Endothelial cell of umbilical vein (primary cell): ENCODE data around the gene UBR4.

Experiments
- CTCF ChIP-seq, 2 donors: IDR thresholded peaks; 1 replicate in 1 of 2; 2 replicates in 1 of 2; pipeline ENCODE4 v1.5.1; 2011; ENCODE audit warnings: low read length in 2 of 2, mild to moderate bottlenecking in 2 of 2, moderate library complexity in 2 of 2, control low read depth in 1 of 2, inconsistent platforms in 1 of 2, low read depth in 1 of 2; ENCODE audit not compliant: insufficient read depth in 1 of 2; ENCODE audit errors: extremely low read depth in 1 of 2
- JUN ChIP-seq: IDR thresholded peaks from 2 replicates; pipeline ENCODE4 v1.6.1; 2011; ENCODE audit warnings: borderline replicate concordance, low read depth; ENCODE audit not compliant: insufficient read length, insufficient read depth
- MAX ChIP-seq: IDR thresholded peaks from 2 replicates; pipeline ENCODE4 v1.6.1; 2011; ENCODE audit not compliant: insufficient read depth, insufficient read length
- POLR2A ChIP-seq: IDR thresholded peaks from 2 replicates; pipeline ENCODE4 v1.6.1; 2012; ENCODE audit warnings: low read depth, mild to moderate bottlenecking, control low read depth, low read length
- POLR2AphosphoS5 ChIP-seq: IDR thresholded peaks from 2 replicates; pipeline ENCODE4 v1.6.1; 2012; ENCODE audit warnings: low read depth, mild to moderate bottlenecking, control low read depth, low read length, moderate library complexity; ENCODE audit not compliant: insufficient read depth

GRCh38 chr1:19205845-19206244 is 4.2 kb downstream of the UBR4 start:
- TF ChIP-seq CTCF (IDR thresholded peaks at IDR 0.05; ENCODE audit: extremely low read depth in 1 of 2, insufficient read depth in 1 of 2, low read depth in 1 of 2, low read length in 2 of 2) (no peak), POLR2AphosphoS5 (no peak), POLR2A (no peak), JUN (no peak), MAX (no peak)
